HepG2 (cell line): ENCODE measurements around the gene TRIO. TPM values are rescaled to one million over a fixed set of nuclear protein-coding genes. Genes with fewer than 3 reads are reported as not detected.

Experiments
- ATAC-seq: fragments of 200-7000 bp; cut with Tn5 transposase; 3 replicates; pipeline ENCODE4 v1.9.1; 2020; ENCODE audit warnings: mild to moderate bottlenecking, moderate library complexity
- BruUV-seq: library from RNA; stranded (reverse); fragments of 400-500 nt; replicated peaks from 2 replicates; lab custom pipeline; 2021; lab: Mats Ljungman, UMichigan
- CTCF ChIA-PET: fragments of 300-600 bp; formaldehyde crosslinking; extraction: SDS; loops from one replicate; lab custom pipeline; 2021; ENCODE audit warnings: low total read pairs, inconsistent platforms, low intra/inter-chr PET ratio; lab: Yijun Ruan, JAX
- POLR2A ChIA-PET: fragments of 350-600 bp; sonication (Branson Sonifier 250); formaldehyde crosslinking; loops from one replicate; lab custom pipeline; 2020; ENCODE audit warnings: antibody characterized with exemption, inconsistent platforms; lab: Yijun Ruan, JAX
- DNase-seq: peaks from one replicate; pipeline ENCODE4 v3.0.0-alpha.2; 2015; ENCODE audit warnings: low spot score
- FAIRE-seq: peaks from 3 replicates; lab custom pipeline; 2011; peaks lifted over from hg19 to GRCh38; lab: Jason Lieb, UNC
- H2AFZ ChIP-seq: one replicate; pipeline ENCODE4 v1.6.1; 2011; ENCODE audit warnings: low read length, inconsistent platforms
- H3K27ac ChIP-seq: fragments of 300-600 bp; 3 replicates; pipeline ENCODE4 v1.8.0; 2011; ENCODE audit warnings: mixed run types, mild to moderate bottlenecking, mixed read lengths, low read length, inconsistent platforms; ENCODE audit not compliant: insufficient read depth; ENCODE audit errors: extremely low read length
- H3K27me3 ChIP-seq, 2 experiments: fragments of 200-600 bp in 1 of 2; 2 replicates in 1 of 2; 3 replicates in 1 of 2; pipeline versions ENCODE4 v1.6.0 to v1.8.0; 2011; ENCODE audit warnings: low read length in 2 of 2, mild to moderate bottlenecking in 2 of 2, moderate library complexity in 2 of 2, inconsistent platforms in 1 of 2; ENCODE audit not compliant: insufficient read depth in 2 of 2, control insufficient read depth in 1 of 2
- H3K36me3 ChIP-seq, 2 experiments: fragments of 200-600 bp in 1 of 2; replicated peaks in 1 of 2; 2 replicates in 1 of 2; 3 replicates in 1 of 2; pipeline versions ENCODE4 v1.5.1 to v1.8.0; 2011; ENCODE audit warnings: low read length in 2 of 2, inconsistent platforms in 1 of 2; ENCODE audit not compliant: insufficient read depth in 2 of 2, control insufficient read depth in 1 of 2
- H3K4me1 ChIP-seq: 2 replicates; pipeline ENCODE4 v1.5.1; 2012; ENCODE audit warnings: low read length, inconsistent platforms; ENCODE audit not compliant: insufficient read depth
- H3K4me2 ChIP-seq: 2 replicates; pipeline ENCODE4 v1.6.0; 2011; ENCODE audit warnings: low read depth, low read length, inconsistent platforms
- H3K4me3 ChIP-seq, 3 experiments: fragments of 200-600 bp in 1 of 3; sonication (generic), shearing (Covaris generic) in 1 of 3; replicated peaks in 1 of 3; 2 replicates each; pipeline ENCODE4 v1.5.1; 2011 to 2016; ENCODE audit warnings: low read length in 3 of 3, inconsistent platforms in 2 of 3, low read depth in 2 of 3, mild to moderate bottlenecking in 2 of 3, control low read depth in 1 of 3, mixed read lengths in 1 of 3; ENCODE audit not compliant: insufficient read depth in 1 of 3
- H3K79me2 ChIP-seq: one replicate; pipeline ENCODE4 v1.6.1; 2011; ENCODE audit warnings: low read length, inconsistent platforms; ENCODE audit not compliant: insufficient read depth
- H3K9ac ChIP-seq: 2 replicates; pipeline ENCODE4 v1.6.0; 2011; ENCODE audit warnings: mild to moderate bottlenecking, low read depth, low read length, inconsistent platforms; ENCODE audit not compliant: insufficient read depth
- H3K9me3 ChIP-seq: 2 replicates; pipeline ENCODE4 v1.5.1; 2012; ENCODE audit warnings: mild to moderate bottlenecking, low read length
- H4K20me1 ChIP-seq: 2 replicates; pipeline ENCODE4 v1.6.0; 2011; ENCODE audit warnings: inconsistent platforms, mild to moderate bottlenecking, low read length, moderate library complexity; ENCODE audit not compliant: insufficient read depth
- AGO1 ChIP-seq: fragments of 200-400 bp; formaldehyde crosslinking; IDR thresholded peaks from 2 replicates; pipeline ENCODE4 v1.6.1; 2017; ENCODE audit warnings: mild to moderate bottlenecking, low read depth, low read length, moderate library complexity; ENCODE audit not compliant: poor library complexity, severe bottlenecking
- CBX2 ChIP-seq, 2 experiments: fragments of 200-600 bp in 1 of 2; sonication (generic); formaldehyde crosslinking in 1 of 2; IDR thresholded peaks; 2 replicates each; pipeline versions ENCODE4 v1.7.0 to v1.8.1; 2018 to 2022; ENCODE audit warnings: low read depth in 2 of 2, low read length in 1 of 2, mild to moderate bottlenecking in 1 of 2, missing genetic modification reagents in 1 of 2
- CEBPG ChIP-seq: IDR thresholded peaks from 2 replicates; pipeline ENCODE4 v1.6.1; 2016
- CSRNP1 ChIP-seq: sonication (generic); formaldehyde crosslinking; IDR thresholded peaks from 2 replicates; pipeline ENCODE4 v1.8.1; 2023; ENCODE audit warnings: mild to moderate bottlenecking, missing genetic modification reagents
- FOXA3 ChIP-seq: IDR thresholded peaks from 2 replicates; pipeline ENCODE4 v1.6.1; 2016; ENCODE audit warnings: missing genetic modification reagents, missing compliant biosample characterization
- HNRNPH1 ChIP-seq: fragments of 200-400 bp; formaldehyde crosslinking; optimal IDR thresholded peaks from 2 replicates; pipeline ENCODE3; 2017; ENCODE audit warnings: mild to moderate bottlenecking, low read depth, low read length
- MEIS1 ChIP-seq: sonication (generic); formaldehyde crosslinking; IDR thresholded peaks from 2 replicates; pipeline ENCODE4 v1.9.0; 2021; ENCODE audit warnings: mild to moderate bottlenecking, missing genetic modification reagents, moderate library complexity, borderline replicate concordance
- MIXL1 ChIP-seq: IDR thresholded peaks from 2 replicates; pipeline ENCODE4 v1.6.1; 2016
- RAD51 ChIP-seq: fragments of 450-650 bp; IDR thresholded peaks from 2 replicates; pipeline ENCODE4 v1.6.1; 2016; ENCODE audit warnings: borderline replicate concordance
- RARG ChIP-seq: sonication (generic); formaldehyde crosslinking; IDR thresholded peaks from 2 replicates; pipeline ENCODE4 v1.4.0; 2020; ENCODE audit warnings: low read depth, mild to moderate bottlenecking, missing genetic modification reagents
- TEAD2 ChIP-seq: sonication (generic); formaldehyde crosslinking; IDR thresholded peaks from 2 replicates; pipeline ENCODE4 v1.9.0; 2021; ENCODE audit warnings: missing genetic modification reagents
- ZBED4 ChIP-seq: sonication (generic); formaldehyde crosslinking; IDR thresholded peaks from 2 replicates; pipeline ENCODE4 v1.4.0; 2020; ENCODE audit warnings: missing genetic modification reagents, borderline replicate concordance
- ZMAT5 ChIP-seq: sonication (generic); formaldehyde crosslinking; IDR thresholded peaks from 2 replicates; pipeline ENCODE4 v1.5.0; 2020; ENCODE audit warnings: mild to moderate bottlenecking, low read depth, missing genetic modification reagents, borderline replicate concordance
- ZNF17 ChIP-seq: sonication (generic); formaldehyde crosslinking; IDR thresholded peaks from 2 replicates; pipeline ENCODE4 v1.5.0; 2020; ENCODE audit warnings: mild to moderate bottlenecking, missing genetic modification reagents
- ZNF496 ChIP-seq: sonication (generic); formaldehyde crosslinking; IDR thresholded peaks from 2 replicates; pipeline ENCODE4 v1.8.1; 2023; ENCODE audit warnings: mild to moderate bottlenecking, moderate library complexity, missing genetic modification reagents; ENCODE audit not compliant: insufficient replicate concordance
- ZNF547 ChIP-seq: sonication (generic); formaldehyde crosslinking; IDR thresholded peaks from 2 replicates; pipeline ENCODE4 v1.5.1; 2020; ENCODE audit warnings: mild to moderate bottlenecking, missing genetic modification reagents
- ZNF713 ChIP-seq: sonication (generic); formaldehyde crosslinking; IDR thresholded peaks from 2 replicates; pipeline ENCODE4 v1.4.0; 2020; ENCODE audit warnings: mild to moderate bottlenecking, missing genetic modification reagents
- ZNF75D ChIP-seq: sonication (generic); formaldehyde crosslinking; IDR thresholded peaks from 2 replicates; pipeline ENCODE4 v1.8.1; 2023; ENCODE audit warnings: missing genetic modification reagents, mild to moderate bottlenecking, borderline replicate concordance
- ZNF878 ChIP-seq: sonication (generic); formaldehyde crosslinking; IDR thresholded peaks from 2 replicates; pipeline ENCODE4 v1.8.1; 2023; ENCODE audit warnings: mild to moderate bottlenecking, missing genetic modification reagents, moderate library complexity
- ZZZ3 ChIP-seq: sonication (generic); formaldehyde crosslinking; IDR thresholded peaks from 2 replicates; pipeline ENCODE4 v1.4.0; 2020; ENCODE audit warnings: missing genetic modification reagents, mild to moderate bottlenecking, borderline replicate concordance
- WGBS: methylation state at CpG from one replicate; pipeline ENCODE4 v1.1.6; 2017; ENCODE audit warnings: low lambda C conversion rate; 5-methylcytosine and 5-hydroxymethylcytosine counted together
- in situ Hi-C: cut with HindIII; loops from 2 replicates; pipeline ENCODE4 v1.10.0; 2017; ENCODE audit warnings: low pct_unique_long_range_greater_than_20kb; ENCODE audit not compliant: extremely low pct_ligation_motif_present
- intact Hi-C: fragments of 100-400 bp; cut with micrococcal nuclease; formaldehyde crosslinking; loops from one replicate; pipeline ENCODE4 v1.10.0; 2022; ENCODE audit not compliant: unreplicated experiment
- polyA plus RNA-seq, 8 experiments: library from polyadenylated mRNA; depleted of rRNA in 3 of 8; stranded (reverse) in 7 of 8; unstranded in 1 of 8; fragments of >200 nt; fragmentation: Illumina TruSeq in 4 of 8; extraction: Trizol in 4 of 8; gene quantifications; 2 replicates each; pipeline versions ENCODE4 v1.2.1 to v1.2.3, GENCODE V29; 2011 to 2016; ENCODE audit warnings: low read depth in 4 of 8, missing spikeins in 1 of 8, mixed read lengths in 1 of 8; ENCODE audit not compliant: insufficient read depth in 1 of 8
- total RNA-seq, 5 experiments: library from RNA; depleted of rRNA; stranded (reverse); fragments of >200 nt; fragmentation: Illumina TruSeq; extraction: Trizol; gene quantifications; 2 replicates each; pipeline ENCODE4 v1.2.3, GENCODE V29; 2016; ENCODE audit warnings: low read depth in 1 of 5

TRIO gene
- total and polyA plus RNA-seq, 2 of the 13 experiments (the other 11 are each of a cell fraction or from before 2014, with no cell fraction given), result 45.2 to 45.9 TPM

- no peak for TF ChIP-seq AGO1
- no peak for TF ChIP-seq CBX2 (IDR thresholded peaks at IDR 0.05; ENCODE audit: low read depth, low read length)
- TF ChIP-seq CBX2 (CRISPR knock-in tag; IDR thresholded peaks at IDR 0.05; ENCODE audit: low read depth), result no peak
- no peak for TF ChIP-seq ZNF496 (CRISPR knock-in tag)
- TF ChIP-seq RAD51, result no peak
- no peak for TF ChIP-seq FOXA3 (CRISPR knock-in tag)
- TF ChIP-seq HNRNPH1, result no peak
- no peak for TF ChIP-seq CEBPG (CRISPR knock-in tag)
These were observed 314.3 kb downstream of the TRIO start (continued) for GRCh38 chr5:14457476-14457875.

GRCh38 chr5:14458414-14458813 lies 315.3 kb downstream of the TRIO start:
- Histone ChIP-seq H3K36me3 (peaks cover 11 to 54% of the 10 kb centered on the region in 2 experiments; a peak in 4 of 5 replicates), H3K9me3 (no peaks in the 10 kb centered on the region), H3K4me2 (no peak overlapping the region), H3K4me1 (no peaks in the 10 kb centered on the region), H3K27ac (no peak overlapping the region), H3K9ac (no peak overlapping the region), H3K79me2 (no peaks in the 10 kb centered on the region), H2AFZ (no peak overlapping the region), H3K27me3 (no peaks in the 10 kb centered on the region), H3K4me3 (no peak overlapping the region), H4K20me1 (no peaks in the 10 kb centered on the region)
- FAIRE-seq (no peak), DNase-seq (no peak), ATAC-seq (no peak)
- intact Hi-C loops (no loop called here), in situ Hi-C loops (no loop called here)
- CTCF ChIA-PET, result no interaction called here
- BruUV-seq, result no TSS peak
- WGBS, result 100% methylated on average over 3 of the region's 3 CpGs
- POLR2A ChIA-PET, result no interaction called here
- TF ChIP-seq ZNF17 (CRISPR knock-in tag) (no peak), ZMAT5 (CRISPR knock-in tag) (no peak), MIXL1 (CRISPR knock-in tag) (no peak), CSRNP1 (CRISPR knock-in tag) (no peak), ZZZ3 (CRISPR knock-in tag) (no peak), ZNF547 (CRISPR knock-in tag) (no peak), ZNF878 (CRISPR knock-in tag) (no peak), TEAD2 (CRISPR knock-in tag) (no peak), ZBED4 (no peak), ZNF713 (CRISPR knock-in tag) (no peak), ZNF75D (CRISPR knock-in tag) (no peak), RARG (CRISPR knock-in tag) (no peak), MEIS1 (CRISPR knock-in tag) (no peak)
